MV-4-11 (cell line): ENCODE results near the gene TREH.
"Not testable (repeated sequence)": the region's sequence is repeated elsewhere in the genome, so short reads cannot be mapped to it uniquely, and the experiment has no call there.

Experiments used
- DNase-seq: peaks from one replicate; lab custom pipeline; 2025; lab: John Stamatoyannopoulos, UW

Gene TREH

GRCh38 chr11:118679483-118679882, at the start of gene TREH:
TREH (minus strand) TSS chr11:118679650; CDS start chr11:118679627, 23 bp downstream.
- DNase-seq, result no peak

- DNase-seq, result not testable (repeated sequence)
Observed at GRCh38 chr11:118728112-118728511, 48.7 kb upstream of the TREH start.

GRCh38 chr11:118727721-118728066, 48.2 kb upstream of the TREH start:
- not testable (repeated sequence) for DNase-seq

GRCh38 chr11:118727001-118727720, 47.7 kb upstream of the TREH start:
- DNase-seq, result not testable (repeated sequence)

GRCh38 chr11:118721478-118722015, 42.1 kb upstream of the TREH start:
- DNase-seq, result not testable (repeated sequence)

- DNase-seq, result not testable (repeated sequence)
Observed at GRCh38 chr11:118720740-118721139, 41.3 kb upstream of the TREH start.

GRCh38 chr11:118720078-118720477, 40.6 kb upstream of the TREH start:
- not testable (repeated sequence) for DNase-seq

GRCh38 chr11:118718562-118718961, 39.1 kb upstream of the TREH start:
- not testable (repeated sequence) for DNase-seq

GRCh38 chr11:118717733-118718132, 38.3 kb upstream of the TREH start:
- DNase-seq, result not testable (repeated sequence)

GRCh38 chr11:118717221-118717620, 37.8 kb upstream of the TREH start:
- DNase-seq, result not testable (repeated sequence)

- no peak for DNase-seq
Observed at GRCh38 chr11:118715837-118716260, 36.4 kb upstream of the TREH start.

GRCh38 chr11:118715245-118715831, 35.9 kb upstream of the TREH start:
- DNase-seq, result peak; percentile 32

- no peak for DNase-seq
Observed at GRCh38 chr11:118714816-118715215, 35.4 kb upstream of the TREH start.

- not testable (repeated sequence) for DNase-seq
Observed at GRCh38 chr11:118714416-118714815, 35.0 kb upstream of the TREH start.

GRCh38 chr11:118708296-118708695, 28.8 kb upstream of the TREH start:
- no peak for DNase-seq

- no peak for DNase-seq
Observed at GRCh38 chr11:118706546-118706825, 27.0 kb upstream of the TREH start.

GRCh38 chr11:118705791-118706545, 26.5 kb upstream of the TREH start:
- no peak for DNase-seq

- DNase-seq, result peak; percentile 89
Observed at GRCh38 chr11:118705111-118705741, 25.8 kb upstream of the TREH start.

- peak; percentile 87 for DNase-seq
Observed at GRCh38 chr11:118703563-118704106, 24.2 kb upstream of the TREH start.

- no peak for DNase-seq
Observed at GRCh38 chr11:118699506-118700220, 20.2 kb upstream of the TREH start.

GRCh38 chr11:118697346-118697745, 17.9 kb upstream of the TREH start:
- no peak for DNase-seq
